Activated CD8-positive, alpha-beta memory T cell treated with anti-CD3 and anti-CD28 coated beads for 1 hour (primary cell): ENCODE measurements around the gene INPP5B.
"Not testable (repeated sequence)": the region's sequence is repeated elsewhere in the genome, so short reads cannot be mapped to it uniquely, and the experiment has no call there.

Experiments
- DNase-seq, 2 donors: peaks; one replicate each; pipeline ENCODE4 v3.0.0-alpha.2; 2020; ENCODE audit warnings: low read depth in 1 of 2; ENCODE audit errors: extremely low read depth in 1 of 2

The INPP5B gene

GRCh38 chr1:37946703-37947360, at the start of gene INPP5B:
Gene INPP5B, minus strand, starts transcription at chr1:37947053. Its CDS starts 745 bp downstream, at chr1:37946308.
- DNase-seq = peak; percentile 40 to 54

GRCh38 chr1:37995751-37996345, 49.0 kb upstream of the INPP5B start:
- no peak for DNase-seq

GRCh38 chr1:37994886-37995566, 48.2 kb upstream of the INPP5B start:
- DNase-seq = no peak

- DNase-seq = no peak
Observed at GRCh38 chr1:37989361-37989930, 42.6 kb upstream of the INPP5B start.

- no peak for DNase-seq
Observed at GRCh38 chr1:37987679-37988078, 40.8 kb upstream of the INPP5B start.

- no peak for DNase-seq
Observed at GRCh38 chr1:37983546-37983945, 36.7 kb upstream of the INPP5B start.

- DNase-seq = no peak
Observed at GRCh38 chr1:37978541-37978940, 31.7 kb upstream of the INPP5B start.

GRCh38 chr1:37975083-37975482, 28.2 kb upstream of the INPP5B start:
- not testable (repeated sequence) for DNase-seq

- no peak for DNase-seq
Observed at GRCh38 chr1:37974567-37974966, 27.7 kb upstream of the INPP5B start.

GRCh38 chr1:37973684-37974083, 26.8 kb upstream of the INPP5B start:
- DNase-seq = not testable (repeated sequence)

GRCh38 chr1:37965301-37965700, 18.4 kb upstream of the INPP5B start:
- no peak for DNase-seq

GRCh38 chr1:37964106-37964505, 17.3 kb upstream of the INPP5B start:
- not testable (repeated sequence) for DNase-seq

GRCh38 chr1:37958690-37959089, 11.8 kb upstream of the INPP5B start:
- DNase-seq = no peak

- DNase-seq = no peak
Observed at GRCh38 chr1:37955685-37956084, 8.8 kb upstream of the INPP5B start.

GRCh38 chr1:37954316-37954971, 7.6 kb upstream of the INPP5B start:
- DNase-seq = no peak

GRCh38 chr1:37952738-37953137, 5.9 kb upstream of the INPP5B start:
- no peak for DNase-seq

GRCh38 chr1:37951783-37952624, 5.2 kb upstream of the INPP5B start:
- no peak for DNase-seq

GRCh38 chr1:37951041-37951782, 4.4 kb upstream of the INPP5B start:
- DNase-seq = no peak

GRCh38 chr1:37949524-37950152, 2.8 kb upstream of the INPP5B start:
- DNase-seq = no peak
